Measurements from ENCODE around the gene CKMT2. TPM values are rescaled to one million over a fixed set of nuclear protein-coding genes. Genes with fewer than 3 reads are reported as not detected.
"Not testable (repeated sequence)": the region's sequence is repeated elsewhere in the genome, so short reads cannot be mapped to it uniquely, and the experiment has no call there.

CKMT2 gene
- total and polyA plus RNA-seq, 2 of the 8 experiments (the other 6 are each of a cell fraction or from before 2014, with no cell fraction given), result 2.4 to 5.0 TPM

DNA sequence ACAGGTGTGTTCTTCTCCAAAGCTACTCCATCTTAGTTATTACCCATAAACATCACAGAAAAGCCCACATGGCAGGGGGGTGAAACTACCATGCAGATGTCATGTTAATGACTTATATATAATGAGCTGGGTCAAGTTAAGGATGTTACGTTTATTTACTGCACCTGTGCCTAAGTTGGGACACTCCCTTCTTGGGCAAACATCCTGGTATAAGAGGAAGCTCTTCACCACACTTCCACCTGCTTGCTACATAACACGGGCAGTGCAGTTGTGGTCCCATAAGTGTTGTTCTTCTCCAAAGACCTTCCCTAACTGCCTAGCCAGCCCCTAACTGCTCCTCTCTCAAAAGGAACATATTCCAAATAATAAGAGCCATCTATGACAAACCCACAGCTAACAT is 59.0 kb downstream of the CKMT2 start (continued):
- TF ChIP-seq BACH1 (IDR thresholded peaks at IDR 0.05; ENCODE audit: low read length), result no peak
- TF ChIP-seq CTBP2 (IDR thresholded peaks at IDR 0.05; ENCODE audit: borderline replicate concordance, insufficient read depth, insufficient read length, low read length), result no peak
- TF ChIP-seq CEBPB (IDR thresholded peaks at IDR 0.05; ENCODE audit: low read depth, low read length), result no peak

DNA sequence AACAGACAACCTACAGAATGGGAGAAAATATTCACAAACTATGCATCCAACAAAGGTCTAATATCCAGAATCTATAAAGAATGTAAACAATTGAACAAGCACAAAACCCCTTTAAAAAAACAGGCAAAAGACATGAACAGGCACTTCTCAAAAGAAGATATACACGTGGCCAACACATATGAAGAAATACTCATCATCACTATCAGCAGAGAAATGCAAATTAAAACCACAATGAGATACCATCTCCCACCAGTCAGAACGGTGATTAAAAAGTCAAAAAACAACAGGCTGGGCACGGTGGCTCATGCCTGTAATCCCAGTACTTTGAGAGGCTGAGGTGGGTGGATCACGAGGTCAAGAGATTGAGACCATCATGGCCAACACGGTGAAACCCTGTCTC is 60.9 kb downstream of the CKMT2 start:
- H2AFZ ChIP-seq (ENCODE audit: low read length); H2AK5ac ChIP-seq (ENCODE audit: low read depth, low read length); H3K18ac ChIP-seq (ENCODE audit: extremely low read depth, low read length); H3K4me1 ChIP-seq (replicated peaks in 1 of 4; ENCODE audit: control insufficient read depth in 3 of 4, insufficient read depth in 4 of 4, low read length in 3 of 4); H3K4me3 ChIP-seq (ENCODE audit: extremely low read depth in 1 of 4, insufficient read depth in 2 of 4, low read depth in 3 of 4, low read length in 4 of 4); H3K4ac ChIP-seq (replicated peaks; ENCODE audit: insufficient read length, low read depth, low read length); H4K91ac ChIP-seq (replicated peaks; ENCODE audit: insufficient read length, low read length); H4K5ac ChIP-seq (ENCODE audit: insufficient read length, low read depth, low read length); POLR2A ChIA-PET (ENCODE audit: partially characterized antibody); H3K9ac ChIP-seq (replicated peaks in 1 of 4; ENCODE audit: extremely low read depth in 1 of 4, low read depth in 3 of 4, low read length in 3 of 4); H3K23me2 ChIP-seq (ENCODE audit: low read depth, low read length); FAIRE-seq; H3K27ac ChIP-seq (ENCODE audit: low read depth, low read length); H2BK120ac ChIP-seq (replicated peaks; ENCODE audit: low read depth, low read length); H2BK5ac ChIP-seq (ENCODE audit: low read depth, low read length); H4K8ac ChIP-seq (ENCODE audit: extremely low read depth, insufficient read depth, low read length); H3K27me3 ChIP-seq (replicated peaks in 1 of 4; ENCODE audit: control insufficient read depth in 3 of 4, extremely low read depth in 1 of 4, insufficient read depth in 3 of 4, low read length in 3 of 4); H3K56ac ChIP-seq (replicated peaks; ENCODE audit: insufficient read length, low read depth, low read length); H4K20me1 ChIP-seq (replicated peaks in 1 of 2; ENCODE audit: control insufficient read depth in 1 of 2, insufficient read depth in 2 of 2, low read length in 2 of 2); H2BK20ac ChIP-seq (ENCODE audit: low read length); CTCF ChIA-PET (ENCODE audit: partially characterized antibody); H2BK12ac ChIP-seq (ENCODE audit: low read depth, low read length); H2BK15ac ChIP-seq (ENCODE audit: low read length); H3K79me1 ChIP-seq (ENCODE audit: low read depth, low read length); H3K23ac ChIP-seq (ENCODE audit: insufficient read length); H3K9me3 ChIP-seq (ENCODE audit: insufficient read depth in 2 of 2, low read depth in 1 of 2, low read length in 1 of 2); DNase-seq (ENCODE audit: low read depth in 1 of 2, low spot score in 2 of 2); H3K4me2 ChIP-seq (ENCODE audit: insufficient read depth in 1 of 2, low read depth in 2 of 2, low read length in 2 of 2); H3K14ac ChIP-seq (ENCODE audit: insufficient read length): not testable (repeated sequence)
- Histone ChIP-seq H3K36me3 (ENCODE audit: control insufficient read depth in 2 of 4, insufficient read depth in 4 of 4, low read length in 3 of 4) (peaks cover 0 to 11% (median 0%) of the 10 kb centered on the region in 4 experiments; a peak in 1 of 8 replicates), H3K79me2 (ENCODE audit: control insufficient read depth in 1 of 2, insufficient read depth in 2 of 2, low read length in 2 of 2) (peaks cover 6 to 81% of the 10 kb centered on the region in 2 experiments; a peak in 3 of 4 replicates)
- WGBS, 2 experiments (ENCODE audit: extremely low coverage in 1 of 2, insufficient coverage in 1 of 2, insufficient read length in 1 of 2, insufficient replicate concordance in 2 of 2, low coverage in 1 of 2, low lambda C conversion rate in 2 of 2, missing lambda C conversion rate in 1 of 2), result 92% methylated on average over 5 of the region's 5 CpGs; no CpG with 5 or more reads in 1 of the 2 experiments

Measured in H1 (cell line).